Adrenal gland (tissue), 12 donors: Measurements from ENCODE around the gene PHB1. TPM values are rescaled to one million over a fixed set of nuclear protein-coding genes. Genes with fewer than 3 reads are reported as not detected.

ENCODE experiments used
- DNase-seq, 7 donors: peaks; one replicate each; pipeline ENCODE4 v3.0.0-alpha.2; 2019 to 2020
- H3K27ac ChIP-seq, 5 donors: fragments of 200-600 bp; sonication (generic) in 4 of 5; 1 replicate in 3 of 5; 2 replicates in 2 of 5; pipeline versions ENCODE4 v1.5.1 to v1.8.0; 2016 to 2020; ENCODE audit warnings: mild to moderate bottlenecking in 1 of 5
- H3K27me3 ChIP-seq: fragments of 200-600 bp; 2 replicates; pipeline ENCODE4 v1.8.0; 2021
- H3K36me3 ChIP-seq, 2 donors: fragments of 200-600 bp; replicated peaks in 1 of 2; 1 replicate in 1 of 2; 2 replicates in 1 of 2; pipeline versions ENCODE4 v1.5.1 to v1.8.0; 2018 to 2022
- H3K4me1 ChIP-seq, 2 donors: fragments of 200-600 bp; replicated peaks in 1 of 2; 1 replicate in 1 of 2; 2 replicates in 1 of 2; pipeline versions ENCODE4 v1.5.1 to v1.8.0; 2018 to 2021
- H3K4me3 ChIP-seq, 4 donors: fragments of 200-600 bp; sonication (generic) in 3 of 4; one replicate each; pipeline ENCODE4 v1.5.1; 2016 to 2018
- H3K9me3 ChIP-seq, 3 donors: fragments of 200-600 bp; sonication (generic) in 1 of 3; replicated peaks in 1 of 3; 1 replicate in 2 of 3; 2 replicates in 1 of 3; pipeline versions ENCODE4 v1.5.1 to v1.8.0; 2016 to 2021
- POLR2A ChIP-seq, 2 donors: fragments of 450-650 bp; IDR thresholded peaks; one replicate each; pipeline ENCODE4 v1.6.1; 2017; ENCODE audit warnings: antibody characterized with exemption in 2 of 2, mild to moderate bottlenecking in 2 of 2, moderate library complexity in 1 of 2
- WGBS, 4 donors: extraction: QIAGEN DNeasy Blood & Tissue Kit in 2 of 4; methylation state at CpG; one replicate each; pipeline versions ENCODE4 v1.1.5 to v1.1.7; 2013 to 2017; 5-methylcytosine and 5-hydroxymethylcytosine counted together
- intact Hi-C, 2 donors: fragments of 100-400 bp; cut with DNase I; formaldehyde crosslinking; loops; one replicate each; pipeline versions ENCODE4 v1.14.1 to v1.15.0; 2022 to 2023
- polyA plus RNA-seq, 3 donors: library from polyadenylated mRNA; stranded (reverse); fragments of 200-250 nt in 2 of 3; fragments of 350-450 nt in 1 of 3; fragmentation: Illumina TruSeq in 1 of 3; extraction: RNeasy Lipid Tissue Mini Kit (QIAGEN cat#74804) in 1 of 3; gene quantifications; one replicate each; pipeline ENCODE4 v1.2.3, GENCODE V29; 2013 to 2014
- total RNA-seq, 9 donors: library from RNA; depleted of rRNA in 4 of 9; stranded (reverse); fragments of >200 nt in 4 of 9; fragments of 120-200 nt in 1 of 9; fragmentation: NEBNext Ultra II Directional in 1 of 9; extraction: Animal tissue kit (Norgen Biotek cat#: 25700) in 1 of 9; gene quantifications; one replicate each; pipeline versions ENCODE4 v1.1.0 to v1.2.4, GENCODE V29; 2013 to 2023
- TF ChIP-seq, protein P1 (sequence below), 6 experiments: fragments of 450-650 bp in 4 of 6; fragments of 200-600 bp in 2 of 6; sonication (generic) in 1 of 6; IDR thresholded peaks; 1 replicate in 5 of 6; 2 replicates in 1 of 6; pipeline versions ENCODE4 v1.5.1 to v1.8.0; 2016 to 2021; ENCODE audit warnings: antibody characterized with exemption in 6 of 6, mild to moderate bottlenecking in 2 of 6, moderate library complexity in 1 of 6
- donor health status: healthy with polysubstance abuse.
- donor health status: Bipolar disorder and iron deficiency.
- donor health status: DM: yes; HTN: yes; CAD: no.
- donor health status: DM: no; HTN: no; CAD: no.
- donor health status: DM: no; HTN: no; CAD: no.
- donor health status: DM: yes; HTN: yes; CAD: no.

PHB1 gene
- total and polyA plus RNA-seq, 12 donors = 66.4 to 222 (median 123) TPM

DNA sequence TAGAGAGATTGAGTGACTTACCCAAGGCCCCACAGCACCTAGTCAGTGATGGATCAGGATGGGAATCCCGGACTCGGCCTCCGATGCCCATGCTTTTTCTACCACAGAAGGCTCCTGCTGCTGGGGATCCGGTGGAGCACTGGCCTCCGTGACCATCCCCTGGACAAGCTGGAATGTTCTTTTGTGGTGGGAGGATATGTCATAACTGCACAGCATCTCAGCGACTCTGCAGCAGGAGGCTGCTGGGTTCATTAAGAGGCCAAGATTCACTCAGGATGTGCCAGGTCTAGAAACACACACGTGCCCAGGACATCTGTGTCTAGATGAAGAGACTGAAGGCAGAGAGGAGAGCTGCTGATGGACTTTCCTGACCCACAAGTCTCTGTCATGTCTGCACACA lies 45.7 kb upstream of the PHB1 start:
- no peak for TF ChIP-seq POLR2A (IDR thresholded peaks at IDR 0.05)
- TF ChIP-seq, protein P1, sequence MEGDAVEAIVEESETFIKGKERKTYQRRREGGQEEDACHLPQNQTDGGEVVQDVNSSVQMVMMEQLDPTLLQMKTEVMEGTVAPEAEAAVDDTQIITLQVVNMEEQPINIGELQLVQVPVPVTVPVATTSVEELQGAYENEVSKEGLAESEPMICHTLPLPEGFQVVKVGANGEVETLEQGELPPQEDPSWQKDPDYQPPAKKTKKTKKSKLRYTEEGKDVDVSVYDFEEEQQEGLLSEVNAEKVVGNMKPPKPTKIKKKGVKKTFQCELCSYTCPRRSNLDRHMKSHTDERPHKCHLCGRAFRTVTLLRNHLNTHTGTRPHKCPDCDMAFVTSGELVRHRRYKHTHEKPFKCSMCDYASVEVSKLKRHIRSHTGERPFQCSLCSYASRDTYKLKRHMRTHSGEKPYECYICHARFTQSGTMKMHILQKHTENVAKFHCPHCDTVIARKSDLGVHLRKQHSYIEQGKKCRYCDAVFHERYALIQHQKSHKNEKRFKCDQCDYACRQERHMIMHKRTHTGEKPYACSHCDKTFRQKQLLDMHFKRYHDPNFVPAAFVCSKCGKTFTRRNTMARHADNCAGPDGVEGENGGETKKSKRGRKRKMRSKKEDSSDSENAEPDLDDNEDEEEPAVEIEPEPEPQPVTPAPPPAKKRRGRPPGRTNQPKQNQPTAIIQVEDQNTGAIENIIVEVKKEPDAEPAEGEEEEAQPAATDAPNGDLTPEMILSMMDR (IDR thresholded peaks at IDR 0.05) = no peak
- no peaks in the 10 kb centered on the region for H3K9me3 ChIP-seq
- H3K27me3 ChIP-seq = peaks cover 23% of the 10 kb centered on the region
- no peaks in the 10 kb centered on the region for H3K36me3 ChIP-seq
- DNase-seq = no peak
- no peak overlapping the region for H3K27ac ChIP-seq
- intact Hi-C loops = no loop called here
- H3K4me1 ChIP-seq = no peaks in the 10 kb centered on the region
- 65 to 77% (median 71%) methylated on average over 5 to 7 of the region's 7 CpGs for WGBS, 4 donors
- H3K4me3 ChIP-seq = no peak overlapping the region

DNA sequence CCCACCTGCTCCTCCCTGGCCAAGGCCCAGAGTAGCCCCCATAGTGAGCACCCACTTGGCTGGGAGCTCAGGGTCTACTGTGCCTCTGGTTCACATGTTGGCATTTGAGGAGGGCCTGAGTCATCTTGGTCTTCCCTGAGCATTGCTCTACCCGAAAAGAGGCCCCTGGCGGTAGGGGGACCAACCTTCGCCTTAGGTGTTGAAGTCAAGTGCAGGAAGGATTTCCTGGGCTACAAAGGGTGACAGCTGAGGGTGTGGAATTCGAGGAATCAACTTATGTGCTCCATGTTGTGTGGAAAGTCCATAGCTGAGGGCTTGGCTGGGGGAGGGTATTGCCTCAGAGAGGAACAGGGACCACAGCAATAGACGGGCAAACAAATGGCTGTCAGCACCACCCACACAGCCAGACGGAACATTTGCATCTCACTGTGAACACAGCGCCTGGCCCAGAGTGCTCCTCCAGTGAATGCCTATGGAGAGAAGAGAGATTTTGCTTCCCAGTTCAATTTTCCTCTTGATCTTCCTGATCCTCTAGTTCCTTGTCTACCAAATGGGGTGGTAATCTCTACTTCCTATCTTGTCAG lies 44.8 kb upstream of the PHB1 start:
- WGBS, 4 donors = 34 to 62% (median 47%) methylated on average over 7 of the region's 7 CpGs
- no peak for TF ChIP-seq POLR2A (IDR thresholded peaks at IDR 0.05)
- TF ChIP-seq, protein P1 (IDR thresholded peaks at IDR 0.05) = no peak
- Histone ChIP-seq H3K9me3 (no peaks in the 10 kb centered on the region), H3K27me3 (peaks cover 23% of the 10 kb centered on the region), H3K4me3 (no peak overlapping the region), H3K36me3 (no peaks in the 10 kb centered on the region), H3K4me1 (no peaks in the 10 kb centered on the region), H3K27ac (no peak overlapping the region)
- intact Hi-C loops = no loop called here
- no peak for DNase-seq

DNA sequence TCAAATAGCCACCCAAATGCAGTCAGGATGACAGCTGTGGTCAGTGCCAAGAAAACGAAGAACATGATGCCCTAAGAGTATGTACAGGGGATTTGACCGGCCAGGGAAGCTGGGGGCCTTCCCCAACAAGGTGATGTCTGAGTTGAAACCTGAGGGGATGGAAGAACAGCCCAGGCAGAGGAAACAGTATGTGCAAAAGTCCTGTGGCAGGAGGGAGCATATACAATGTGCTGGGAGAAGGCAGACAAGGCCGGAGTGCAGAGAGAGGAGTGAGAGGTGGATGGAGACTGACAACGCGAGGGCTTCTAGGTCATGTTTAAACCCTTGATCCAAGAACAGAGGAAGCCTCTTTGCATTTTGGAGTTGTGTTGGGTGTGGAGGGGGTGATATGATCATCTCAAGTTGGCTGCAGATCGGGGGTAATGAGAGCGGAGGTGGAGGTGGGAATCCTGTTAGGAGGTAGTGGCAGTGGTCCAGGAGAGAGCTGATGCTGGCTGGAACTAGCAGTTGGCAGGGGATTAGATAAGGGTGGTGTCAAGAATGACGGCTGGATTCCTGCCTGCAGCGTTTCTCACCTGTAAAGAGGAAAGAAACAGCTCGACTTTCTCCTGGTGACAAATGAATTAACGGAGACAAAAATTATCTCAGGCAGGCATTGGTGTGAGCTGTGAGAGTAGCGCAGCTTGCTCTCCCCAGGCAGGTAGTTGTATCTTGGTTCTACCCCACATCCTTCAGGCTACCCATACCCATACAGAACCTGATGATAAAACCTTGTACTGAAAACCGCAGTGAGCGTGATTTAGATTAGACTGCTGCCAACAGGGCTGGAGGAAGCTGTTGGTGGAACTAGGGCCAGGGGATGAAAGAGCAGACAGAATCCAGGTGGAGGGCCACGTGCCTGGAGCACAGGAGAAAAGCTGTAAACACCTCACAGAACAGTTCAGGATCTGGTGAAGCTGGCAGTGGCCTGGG lies 43.2 kb upstream of the PHB1 start:
- TF ChIP-seq, protein P1 (IDR thresholded peaks at IDR 0.05) = no peak
- TF ChIP-seq POLR2A (IDR thresholded peaks at IDR 0.05) = no peak
- H3K27me3 ChIP-seq = peaks cover 23% of the 10 kb centered on the region

DNA sequence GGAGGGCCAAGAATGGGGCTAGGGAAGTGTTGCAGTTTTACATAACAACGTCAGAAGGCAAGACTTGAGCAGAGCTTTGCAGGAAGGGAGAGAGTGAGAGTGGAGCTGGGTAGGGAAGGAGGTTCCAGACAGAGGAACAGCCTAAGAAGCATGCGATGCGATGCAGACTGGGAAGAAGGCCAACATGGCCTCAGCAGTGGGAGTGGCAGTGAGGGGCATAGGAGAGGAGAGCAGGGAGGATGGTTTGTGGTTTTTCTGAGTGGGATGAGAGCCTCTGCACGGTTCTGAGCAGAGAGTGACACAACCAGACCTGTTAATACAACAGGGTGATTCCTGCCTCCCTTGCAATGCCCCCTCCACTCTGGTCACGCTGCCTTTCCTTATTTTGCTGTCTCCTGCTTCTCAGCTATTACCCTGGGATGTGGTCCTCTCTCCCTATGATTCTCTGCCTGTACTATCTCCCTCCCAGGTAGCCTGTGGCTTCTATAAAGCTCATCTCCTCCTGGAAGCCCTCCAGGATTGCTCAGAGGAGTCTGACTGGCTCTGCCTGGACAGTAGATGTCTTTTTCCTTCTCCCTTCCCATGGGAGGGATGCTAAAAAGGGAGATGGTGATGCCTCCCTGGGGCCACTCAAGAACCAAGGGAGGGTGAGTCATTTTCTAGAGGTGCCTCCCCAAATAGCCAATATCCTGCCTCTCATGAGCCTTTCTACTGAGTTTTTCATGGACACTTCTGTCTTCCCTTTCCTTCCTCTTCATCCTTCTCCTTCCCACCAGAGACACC lies 41.7 kb upstream of the PHB1 start:
- Histone ChIP-seq H3K4me1 (no peaks in the 10 kb centered on the region), H3K27me3 (peaks cover 17% of the 10 kb centered on the region), H3K9me3 (no peaks in the 10 kb centered on the region), H3K27ac (no peak overlapping the region), H3K4me3 (no peak overlapping the region), H3K36me3 (no peaks in the 10 kb centered on the region)
- DNase-seq = peak in 1 of 7 donors; percentile 32
- intact Hi-C loops = no loop called here
- TF ChIP-seq, protein P1 (IDR thresholded peaks at IDR 0.05) = no peak
- no peak for TF ChIP-seq POLR2A (IDR thresholded peaks at IDR 0.05)
- 28 to 34% (median 32%) methylated on average over 5 of the region's 5 CpGs for WGBS, 4 donors

More for the DNA sequence above, 43.2 kb upstream of the PHB1 start:
- H3K9me3 ChIP-seq = no peaks in the 10 kb centered on the region
- H3K27ac ChIP-seq = no peak overlapping the region
- no peaks in the 10 kb centered on the region for H3K36me3 ChIP-seq
- intact Hi-C loops = no loop called here
- WGBS, 4 donors = 53 to 63% (median 60%) methylated on average over 15 of the region's 15 CpGs
- H3K4me3 ChIP-seq = no peak overlapping the region
- H3K4me1 ChIP-seq = no peaks in the 10 kb centered on the region
- no peak for DNase-seq
